Renal cortex interstitium (tissue), 11 donors: ENCODE measurements around the gene POU2F1. TPM values are rescaled to one million over a fixed set of nuclear protein-coding genes. Genes with fewer than 3 reads are reported as not detected.

Source experiments
- DNase-seq, 11 donors: peaks; one replicate each; pipeline ENCODE4 v3.0.0-alpha.2; 2013; ENCODE audit warnings: low read depth in 9 of 11, low spot score in 4 of 11; ENCODE audit errors: extremely low read depth in 1 of 11
- polyA plus RNA-seq, 3 donors: library from polyadenylated mRNA; unstranded; fragments of 120-200 nt; gene quantifications; one replicate each; pipeline ENCODE4 v1.2.1, GENCODE V29; 2013; ENCODE audit not compliant: insufficient read length in 3 of 3

The POU2F1 gene
- polyA plus RNA-seq, 3 donors, result 15.3 to 16.9 (median 16.2) TPM

DNA sequence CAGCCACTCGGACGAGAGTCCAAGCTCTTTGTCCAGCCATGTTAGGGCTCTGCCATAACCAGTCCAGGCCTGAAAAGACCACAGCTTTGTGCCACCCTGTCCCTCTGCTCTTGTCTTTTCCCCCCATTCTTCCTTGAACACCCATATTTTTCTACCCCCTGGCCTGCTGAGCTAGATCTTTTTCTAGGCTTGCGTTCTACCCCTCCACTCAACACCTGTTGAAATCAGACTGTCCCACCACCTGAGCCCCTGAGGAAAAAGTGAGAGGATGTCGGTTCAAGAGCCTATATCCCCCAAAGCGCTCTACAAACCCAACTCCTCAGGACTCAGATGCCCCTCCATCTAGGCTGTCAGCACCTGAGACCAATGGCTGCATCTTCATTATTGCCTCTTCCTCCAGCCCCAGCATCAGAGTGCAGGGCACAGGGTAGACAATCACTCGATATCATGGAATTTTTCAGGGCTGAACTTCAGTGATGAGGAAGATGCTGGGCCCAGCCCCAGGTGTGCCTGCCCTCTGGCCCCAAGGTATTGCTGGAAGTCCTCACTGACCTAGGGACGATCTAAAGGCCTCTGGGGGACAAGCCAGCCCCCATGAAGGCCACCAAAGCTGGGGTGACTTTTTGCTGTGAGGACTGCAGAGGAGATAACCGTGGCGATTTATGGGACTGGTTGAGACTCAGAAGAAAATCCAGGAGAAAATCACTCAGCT, 222.3 kb downstream of the POU2F1 start:
- DNase-seq, result no peak

DNA sequence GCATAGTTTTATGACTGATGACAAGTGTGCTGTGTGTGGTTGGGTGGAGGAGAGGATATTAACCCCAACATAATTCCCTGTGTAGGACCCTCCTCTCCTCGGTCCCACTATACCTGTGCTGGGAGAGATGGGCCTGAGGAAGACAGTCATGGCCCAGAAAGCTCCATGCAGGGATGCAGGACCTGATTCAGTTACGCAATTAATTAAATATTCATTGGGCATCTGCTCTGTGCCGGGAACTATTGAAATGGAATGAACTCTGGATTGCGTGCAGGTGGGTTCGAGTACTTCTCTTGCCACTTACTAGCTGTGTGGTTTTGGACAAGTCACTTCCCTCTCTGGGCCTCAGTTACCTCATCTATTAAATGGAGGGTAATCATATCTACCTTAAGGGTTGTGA, 223.1 kb downstream of the POU2F1 start:
- no peak for DNase-seq

DNA sequence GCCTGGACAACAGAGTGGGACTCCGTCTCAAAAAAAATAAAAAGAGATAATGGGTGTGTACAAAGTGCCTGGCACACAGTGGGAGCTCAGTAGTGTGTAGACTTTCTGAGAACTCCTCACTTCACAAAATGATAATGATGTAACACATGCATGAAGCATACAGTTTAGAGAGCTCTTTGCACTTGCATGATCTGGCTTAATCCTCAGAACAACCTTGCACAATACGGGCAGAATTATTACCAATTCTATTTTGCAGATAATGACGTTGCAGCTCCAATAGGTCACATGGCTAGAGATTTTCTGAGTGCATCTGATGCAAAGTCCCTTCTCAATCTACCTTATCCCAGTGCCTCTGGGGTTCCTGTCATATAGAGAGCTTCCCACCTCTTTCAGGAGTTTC, 226.3 kb downstream of the POU2F1 start:
- no peak for DNase-seq

DNA sequence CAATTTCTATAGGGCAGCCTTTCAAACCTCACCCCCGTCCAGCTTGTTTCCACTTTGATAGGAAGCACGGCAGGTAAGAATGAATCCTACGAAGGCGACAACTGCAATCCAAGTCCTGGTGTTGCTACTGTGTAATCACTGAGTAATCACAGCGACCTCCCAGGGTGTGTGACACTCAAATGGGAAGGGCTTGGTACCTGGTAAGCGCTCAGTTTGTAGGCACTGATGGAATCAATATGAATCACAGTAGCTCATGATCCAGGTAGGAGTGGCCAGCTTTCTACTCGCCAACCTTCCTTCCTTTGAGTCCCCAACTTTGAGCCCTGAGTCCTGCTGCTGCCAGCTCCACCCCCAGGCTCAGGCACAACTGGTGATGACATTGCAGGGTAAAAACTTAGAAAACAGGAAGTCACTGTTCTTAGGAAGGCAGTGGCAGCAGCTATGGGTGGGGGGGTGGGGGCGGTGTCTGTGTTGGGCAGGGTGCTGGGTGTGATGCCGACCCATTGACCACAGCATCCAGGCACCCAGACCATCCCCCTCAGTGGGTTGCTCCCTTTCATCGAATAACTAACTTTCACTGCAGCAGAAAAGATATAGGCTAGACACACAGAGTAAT, 226.9 kb downstream of the POU2F1 start:
- no peak for DNase-seq

DNA sequence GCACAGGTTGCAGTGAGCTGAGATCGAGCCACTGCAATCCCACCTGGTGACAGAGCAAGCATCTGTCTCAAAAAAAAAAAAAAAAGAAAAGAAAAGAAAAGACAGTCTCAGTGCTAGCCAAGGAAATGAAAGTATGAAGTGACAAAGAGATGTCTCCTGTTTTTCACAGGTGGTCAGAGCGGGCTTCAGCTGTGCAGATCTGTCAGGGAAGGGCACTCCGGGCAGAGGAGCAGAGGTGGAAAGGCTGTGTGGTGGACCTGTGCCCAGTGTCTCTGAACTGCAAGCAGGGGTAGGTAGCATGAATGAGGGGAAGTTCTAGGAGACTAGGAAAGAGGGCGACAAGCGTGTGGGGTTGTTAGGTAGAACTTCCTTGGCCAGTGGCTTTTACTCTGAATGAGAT, 230.2 kb downstream of the POU2F1 start:
- DNase-seq, result no peak

DNA sequence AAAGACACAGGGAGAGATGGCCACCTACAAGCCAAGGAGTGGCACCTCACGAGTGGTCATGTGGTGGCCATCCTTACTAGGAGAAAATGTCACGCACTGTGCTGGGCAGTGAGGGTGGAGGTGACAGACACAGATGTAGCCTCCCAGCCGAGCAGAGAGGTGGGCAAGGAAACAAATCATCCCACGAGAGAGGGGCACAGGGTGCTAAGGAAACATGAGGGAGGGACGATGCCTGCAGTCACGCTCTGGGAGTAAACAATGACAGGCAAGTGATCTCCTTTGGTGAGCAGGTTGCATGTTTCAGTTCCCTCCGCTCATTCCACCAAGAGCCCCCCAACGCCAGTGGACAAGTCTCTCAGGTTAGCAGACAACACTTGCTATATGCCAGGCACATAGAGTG, 231.8 kb downstream of the POU2F1 start:
- DNase-seq, result no peak

DNA sequence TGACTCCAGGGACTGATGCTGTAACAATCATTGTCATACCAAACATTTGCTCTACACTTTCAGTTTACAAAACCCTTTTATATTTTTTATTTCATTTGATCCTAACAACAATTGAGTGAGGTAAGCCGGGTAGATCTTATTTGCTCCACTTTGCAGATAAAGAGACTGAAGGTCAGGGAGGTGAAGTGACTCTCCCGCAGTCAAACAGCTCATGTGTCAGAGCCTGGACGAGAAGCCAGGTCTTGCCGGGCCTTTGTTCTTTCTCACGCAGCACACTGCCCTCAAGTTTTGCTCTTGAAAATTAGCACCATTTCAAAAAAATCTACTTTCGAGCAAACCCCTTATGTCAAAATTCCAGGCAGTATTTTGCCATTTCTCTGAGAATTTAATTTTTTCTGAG, 232.4 kb downstream of the POU2F1 start:
- DNase-seq, result no peak

DNA sequence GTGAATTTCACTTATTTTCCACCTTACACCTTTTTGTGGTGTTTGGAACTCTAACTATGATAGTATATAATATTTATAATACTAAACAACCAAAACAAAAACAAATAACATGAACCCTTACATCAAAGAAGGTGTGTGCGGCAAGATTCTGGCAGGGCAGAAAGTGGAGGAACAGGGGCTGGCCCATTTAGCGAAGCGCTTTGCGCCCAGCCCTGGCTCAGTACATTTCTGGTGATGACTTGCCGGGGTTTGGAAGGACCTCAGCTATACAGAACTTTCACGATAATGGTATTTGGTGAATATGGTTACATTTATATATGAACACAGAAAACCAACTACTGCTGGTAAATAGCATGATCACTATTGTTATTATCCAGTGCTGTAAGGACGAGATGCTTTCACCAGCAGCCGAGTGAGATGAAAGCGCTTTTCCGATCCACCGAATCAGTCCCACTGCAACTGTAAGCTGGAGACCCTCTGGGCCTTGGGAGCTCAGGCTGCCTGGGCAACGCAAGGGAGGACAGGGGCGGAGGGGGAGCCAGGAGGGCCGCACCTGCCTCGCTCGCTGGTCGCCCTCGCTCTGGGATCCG, 233.7 kb downstream of the POU2F1 start:
- peak in 1 of 11 donors; percentile 18 for DNase-seq

DNA sequence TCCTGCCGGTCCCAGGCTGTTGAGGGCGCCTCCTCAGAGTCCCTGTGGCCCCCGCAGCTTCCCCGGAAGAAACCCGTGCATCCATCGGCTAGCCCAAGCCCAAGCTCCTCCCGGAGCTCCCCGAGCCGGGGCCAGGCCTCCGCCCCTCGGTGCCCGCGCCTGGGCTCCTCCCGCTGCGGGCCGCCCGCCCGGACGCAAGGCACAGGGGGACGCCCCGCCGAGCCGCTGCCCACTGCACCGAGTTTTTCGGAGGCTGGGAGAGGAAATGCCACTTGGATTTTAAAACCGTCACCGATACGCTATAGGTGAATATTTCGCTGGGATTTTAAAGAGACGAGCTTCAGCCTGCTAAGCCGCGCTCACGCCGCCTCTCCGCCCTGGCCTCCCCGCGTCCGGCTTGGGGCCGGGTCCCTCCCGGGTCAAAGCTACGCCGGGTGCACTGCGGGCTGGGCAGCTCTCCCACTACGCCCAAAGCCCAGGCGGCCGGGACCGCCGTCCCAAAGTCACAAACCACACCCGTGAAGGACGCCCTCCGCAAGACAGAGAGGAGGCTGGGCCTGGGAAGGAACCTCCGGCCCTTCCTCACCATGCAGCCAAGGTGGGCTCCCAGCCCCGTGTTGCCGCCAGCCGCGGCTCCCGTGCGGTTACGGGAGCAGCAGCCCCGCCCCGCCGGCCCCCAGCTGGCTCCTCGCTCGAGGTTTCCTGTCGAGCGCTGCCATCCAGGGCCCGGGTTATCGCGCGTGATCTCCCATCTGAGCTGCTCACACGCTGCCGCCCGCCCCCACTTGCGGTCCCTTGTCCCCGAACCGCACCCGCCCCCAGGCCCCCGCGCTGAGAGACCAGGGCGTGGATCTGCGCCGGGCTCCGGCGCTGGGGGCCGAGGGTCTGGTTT, 234.5 kb downstream of the POU2F1 start:
- peak in 4 of 11 donors; percentile 13 to 43 (median 35) for DNase-seq

DNA sequence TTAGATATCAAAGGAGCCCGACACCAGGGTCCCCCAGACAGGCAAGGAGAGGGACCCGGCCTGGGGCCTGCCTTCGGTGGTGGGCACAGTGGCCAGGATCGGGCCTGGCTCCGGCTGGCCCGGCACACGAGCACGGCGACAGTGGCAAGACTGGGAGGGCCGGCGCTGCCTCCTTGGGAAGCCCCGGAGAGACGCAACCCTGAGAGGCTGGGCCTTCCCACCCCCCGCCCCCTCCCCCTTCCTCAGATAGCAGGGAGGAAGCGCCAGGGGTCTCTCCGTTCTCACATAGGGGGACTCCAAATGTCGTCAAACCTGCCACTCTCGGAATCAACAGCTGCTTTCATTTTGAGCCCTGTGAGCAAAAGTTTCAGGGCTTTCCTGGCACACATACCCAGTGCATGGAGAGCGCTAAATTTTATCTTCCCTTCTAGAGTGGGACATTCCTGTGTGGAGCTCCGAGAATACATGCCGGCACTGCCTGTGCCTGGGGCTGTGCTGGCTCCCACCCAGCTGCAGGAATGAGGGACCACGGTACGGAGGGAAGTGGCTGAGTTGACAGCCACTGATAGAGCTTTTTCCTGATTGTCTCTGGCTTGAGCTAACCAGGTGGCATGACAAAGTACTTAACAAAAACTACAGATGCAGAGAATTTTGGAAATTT, 235.2 kb downstream of the POU2F1 start:
- peak in 4 of 11 donors; percentile 9 to 38 (median 17) for DNase-seq

DNA sequence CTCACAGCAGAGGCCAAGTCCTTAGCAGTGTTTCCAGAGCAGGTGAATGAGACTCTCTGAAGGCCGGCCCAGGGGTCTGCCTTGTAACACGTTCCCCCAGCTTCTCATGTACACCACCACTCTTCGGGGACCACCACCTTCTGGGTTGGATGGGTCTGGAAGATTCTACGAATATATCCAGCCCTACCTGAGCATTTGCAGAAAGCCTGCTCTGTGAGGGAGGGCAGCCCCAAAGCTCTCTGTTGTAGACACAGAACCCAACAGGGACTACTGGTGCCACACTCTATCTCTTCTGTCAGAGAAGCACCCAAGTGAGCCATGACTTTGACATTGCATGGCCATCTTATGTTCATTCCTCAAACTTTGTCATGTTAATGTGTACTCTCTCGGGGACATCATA, 235.8 kb downstream of the POU2F1 start:
- no peak for DNase-seq

DNA sequence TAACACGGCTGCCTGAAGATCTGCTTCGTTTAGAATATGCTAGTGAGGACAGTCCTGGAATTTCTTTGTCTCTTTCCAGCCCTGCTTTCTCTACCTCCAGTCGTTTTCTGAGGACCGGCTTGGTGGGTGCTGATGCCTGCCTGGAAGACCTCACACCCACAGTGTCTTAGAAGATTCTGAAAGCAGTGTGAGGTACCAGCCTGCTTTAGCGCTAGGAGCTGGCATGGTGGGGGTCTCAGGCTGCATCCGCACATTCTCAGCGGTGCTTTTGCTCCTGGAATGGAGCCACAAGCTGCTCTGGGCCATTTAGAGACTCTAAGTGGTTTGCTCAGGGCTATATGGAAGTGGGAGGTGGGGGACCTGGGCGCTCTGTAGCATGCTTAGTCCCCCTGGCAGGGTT, 236.2 kb downstream of the POU2F1 start:
- no peak for DNase-seq

DNA sequence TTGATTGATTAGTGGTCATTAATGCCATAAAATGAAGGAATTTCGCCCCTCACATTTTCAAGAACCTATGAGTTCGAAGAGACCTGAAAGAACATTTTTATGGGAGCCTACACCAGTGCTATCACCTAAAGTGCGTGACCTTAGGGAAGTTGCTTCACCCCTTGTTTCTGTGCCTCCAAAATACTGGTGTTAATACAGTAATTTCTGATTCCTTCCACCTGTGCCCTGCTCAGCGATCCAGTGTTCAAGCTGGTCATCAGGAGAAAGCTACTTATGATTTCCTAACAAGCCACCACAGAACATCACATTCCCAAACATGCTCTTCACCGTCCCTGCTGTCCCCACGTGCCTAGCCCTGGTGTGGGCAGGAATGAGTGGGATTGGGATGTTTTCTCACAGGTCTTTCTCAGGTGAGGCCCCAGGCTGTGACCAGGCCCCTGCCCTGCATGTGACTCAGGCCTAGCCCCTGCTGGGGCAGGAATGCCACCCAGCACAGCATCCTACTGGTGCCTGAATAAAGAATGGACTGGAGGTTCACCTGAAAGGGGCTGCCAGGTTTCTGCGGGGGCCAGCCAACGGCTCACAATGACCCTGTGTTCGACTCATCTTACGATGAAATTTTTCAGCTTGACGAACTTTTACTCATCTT, 237.4 kb downstream of the POU2F1 start:
- DNase-seq, result no peak

DNA sequence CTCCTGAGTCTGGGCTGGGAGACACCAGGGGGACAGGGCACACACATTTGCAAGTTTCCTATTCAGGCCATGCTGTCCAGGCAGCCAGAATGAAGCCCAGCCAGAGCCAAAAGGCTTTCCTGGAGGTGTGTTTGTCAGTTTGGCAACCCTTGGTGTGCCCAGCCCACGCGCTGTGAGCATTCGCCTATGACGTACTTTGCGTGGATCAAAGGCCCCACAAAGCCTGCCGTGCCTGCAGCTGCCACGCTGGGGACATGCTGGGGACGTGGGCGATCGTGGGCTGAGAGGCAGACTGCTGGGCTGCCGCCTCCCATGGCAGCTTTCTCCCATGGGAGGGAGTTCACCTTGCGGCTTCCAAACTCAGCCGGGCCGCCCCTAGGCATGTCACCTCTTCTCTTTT, 240.2 kb downstream of the POU2F1 start:
- no peak for DNase-seq

DNA sequence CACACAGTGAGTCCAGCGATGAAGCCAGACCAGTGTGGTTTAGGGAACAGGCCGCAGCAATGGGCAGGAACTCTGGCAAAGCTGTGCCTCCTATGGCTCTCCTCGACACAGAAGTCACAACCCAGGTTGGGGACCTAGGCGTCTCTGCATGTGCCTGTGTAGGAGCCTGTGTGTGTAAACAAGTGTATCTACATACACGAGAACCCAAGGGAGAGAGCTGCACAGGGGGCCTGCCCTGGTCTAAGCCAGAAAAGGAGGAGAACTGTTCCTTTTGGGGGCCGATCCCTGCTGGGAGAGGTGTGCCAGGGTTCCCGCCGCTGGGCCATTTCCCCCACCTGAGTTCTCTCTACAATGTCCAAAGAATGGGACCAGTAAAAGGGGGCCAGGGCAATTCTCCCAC, 241.7 kb downstream of the POU2F1 start:
- DNase-seq, result no peak

DNA sequence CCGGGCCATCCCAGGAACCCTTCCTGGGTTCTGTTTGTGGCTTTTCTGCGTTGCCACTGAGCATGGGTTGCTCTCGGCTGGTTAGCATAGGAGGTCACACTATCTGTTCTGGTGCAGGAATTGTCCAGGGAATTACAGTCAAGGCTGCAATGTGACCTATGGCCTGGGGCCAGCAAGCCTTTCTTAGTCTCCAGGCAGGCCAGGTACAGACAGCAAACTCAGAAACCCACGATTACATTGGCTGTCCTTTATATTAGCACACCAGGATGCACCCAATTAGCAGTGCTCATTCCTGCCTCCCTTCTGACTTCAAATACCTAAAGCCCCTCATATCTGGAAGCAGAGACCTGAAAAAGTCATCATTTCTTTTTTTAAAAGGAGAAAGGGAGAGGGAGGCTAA, 242.4 kb downstream of the POU2F1 start:
- no peak for DNase-seq

DNA sequence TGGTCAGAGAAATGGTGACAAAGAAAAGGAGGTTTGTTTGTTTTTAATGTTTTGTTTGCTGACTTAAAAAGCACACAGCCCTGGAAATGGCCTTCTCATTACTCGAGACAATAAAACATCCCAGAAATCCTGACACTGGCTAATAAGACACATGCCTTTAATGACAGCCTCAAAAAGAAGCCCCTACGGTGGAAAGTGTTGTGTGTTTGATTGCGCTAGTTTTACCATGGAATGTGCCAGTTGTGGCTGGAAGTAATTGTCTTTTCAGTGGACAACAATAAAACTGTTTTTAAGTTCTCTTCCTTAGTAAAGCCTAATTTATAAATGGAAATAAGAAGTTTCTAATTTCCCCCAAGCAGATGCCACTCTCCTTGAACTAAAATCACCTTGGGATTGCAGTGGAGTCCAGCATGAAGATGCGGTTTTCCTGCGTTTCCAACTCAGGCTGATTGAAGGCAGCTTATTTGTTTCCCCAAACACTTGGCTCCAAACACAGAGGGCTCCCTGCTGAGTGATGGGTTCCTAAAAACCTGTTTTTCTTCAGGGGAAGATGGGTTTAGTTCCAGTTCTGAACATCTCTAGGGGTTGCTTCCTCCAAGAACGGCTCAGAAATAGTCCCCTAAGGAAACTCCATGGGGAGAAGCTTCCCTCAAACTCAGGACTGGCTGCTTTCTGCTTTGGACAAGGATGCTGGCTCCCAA, 243.3 kb downstream of the POU2F1 start:
- no peak for DNase-seq

DNA sequence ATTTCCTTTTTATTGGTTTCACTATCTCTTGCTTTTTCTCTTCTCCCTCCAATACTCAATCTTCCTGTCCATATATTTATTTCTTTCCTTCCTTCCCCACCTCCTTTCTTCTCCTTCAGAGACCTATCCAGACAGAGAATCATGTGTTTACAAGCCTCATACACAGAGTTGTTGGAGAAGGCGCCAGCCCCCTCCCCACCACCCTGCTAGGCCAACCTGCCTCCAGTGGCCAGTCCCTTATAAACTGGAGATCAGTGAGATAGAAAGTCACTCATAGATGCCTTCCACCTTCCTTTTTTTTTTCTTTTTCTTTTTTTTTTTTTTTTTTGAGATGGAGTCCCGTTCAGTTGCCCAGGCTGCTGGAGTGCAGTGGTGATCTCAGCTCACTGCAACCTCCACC, 244.3 kb downstream of the POU2F1 start:
- DNase-seq, result no peak
